ENCODE data around the gene TMEM253. TPM values are rescaled to one million over a fixed set of nuclear protein-coding genes. Genes with fewer than 3 reads are reported as not detected.

The TMEM253 gene
- total RNA-seq, 1 experiment from 2014 or later, result 0.24 TPM

GRCh38 chr14:21107283-21107800 lies 6.5 kb downstream of the TMEM253 start:
- Mint-ChIP-seq H3K4me1 (ENCODE audit: low read depth, unreplicated experiment) (peaks cover 41% of the 10 kb centered on the region), H3K4me3 (ENCODE audit: low read depth, unreplicated experiment) (no peak overlapping the region)

GRCh38 chr14:21108791-21109190 lies 7.9 kb downstream of the TMEM253 start:
- Mint-ChIP-seq H3K36me3 (ENCODE audit: insufficient read depth, unreplicated experiment) (peaks cover 7% of the 10 kb centered on the region), H3K4me1 (ENCODE audit: low read depth, unreplicated experiment) (peaks cover 26% of the 10 kb centered on the region), H3K27ac (ENCODE audit: unreplicated experiment) (no peak overlapping the region), H3K27me3 (ENCODE audit: unreplicated experiment) (no peaks in the 10 kb centered on the region), H3K4me3 (ENCODE audit: low read depth, unreplicated experiment) (no peak overlapping the region), H3K9me3 (ENCODE audit: low read depth, unreplicated experiment) (no peaks in the 10 kb centered on the region)
- no TSS peak for BruUV-seq (replicated peaks)
- no peak for DNase-seq
- CTCF ChIA-PET, result no interaction called here
- no peak for TF ChIP-seq CTCF (IDR thresholded peaks at IDR 0.05; ENCODE audit: unreplicated experiment)
- intact Hi-C loops (cut with micrococcal nuclease; ENCODE audit: unreplicated experiment), result no loop called here

More at GRCh38 chr14:21107283-21107800, 6.5 kb downstream of the TMEM253 start:
- Mint-ChIP-seq H3K27ac (ENCODE audit: unreplicated experiment) (no peak overlapping the region), H3K27me3 (ENCODE audit: unreplicated experiment) (no peaks in the 10 kb centered on the region), H3K9me3 (ENCODE audit: low read depth, unreplicated experiment) (no peaks in the 10 kb centered on the region), H3K36me3 (ENCODE audit: insufficient read depth, unreplicated experiment) (peaks cover 14% of the 10 kb centered on the region)
- intact Hi-C loops (cut with micrococcal nuclease; ENCODE audit: unreplicated experiment), result loop anchor here (1.0 kb wide), 1 partner anchor 39 kb away; no protein-coding TSS in a partner anchor
- no peak for DNase-seq
- TF ChIP-seq CTCF (IDR thresholded peaks at IDR 0.05; ENCODE audit: unreplicated experiment), result no peak
- CTCF ChIA-PET, result interaction anchor here (0.8 to 1.2 kb wide), 2 partner anchors 39 to 93 kb away, joined by 3 to 4 read pairs; no protein-coding TSS in a partner anchor
- no TSS peak for BruUV-seq (replicated peaks)

- H3K36me3 Mint-ChIP-seq (ENCODE audit: insufficient read depth, unreplicated experiment), result no peaks in the 10 kb centered on the region
- DNase-seq, result no peak
- intact Hi-C loops (cut with micrococcal nuclease; ENCODE audit: unreplicated experiment), result no loop called here
- no peak for TF ChIP-seq CTCF (IDR thresholded peaks at IDR 0.05; ENCODE audit: unreplicated experiment)
- no peaks in the 10 kb centered on the region for H3K27me3 Mint-ChIP-seq (ENCODE audit: unreplicated experiment)
- peaks cover 23% of the 10 kb centered on the region for H3K4me1 Mint-ChIP-seq (ENCODE audit: low read depth, unreplicated experiment)
- no peaks in the 10 kb centered on the region for H3K9me3 Mint-ChIP-seq (ENCODE audit: low read depth, unreplicated experiment)
- H3K27ac Mint-ChIP-seq (ENCODE audit: unreplicated experiment), result no peak overlapping the region
- CTCF ChIA-PET, result no interaction called here
- H3K4me3 Mint-ChIP-seq (ENCODE audit: low read depth, unreplicated experiment), result no peak overlapping the region
- BruUV-seq (replicated peaks), result no TSS peak
These were observed 8.7 kb downstream of the TMEM253 start for GRCh38 chr14:21109377-21110138.

DNA sequence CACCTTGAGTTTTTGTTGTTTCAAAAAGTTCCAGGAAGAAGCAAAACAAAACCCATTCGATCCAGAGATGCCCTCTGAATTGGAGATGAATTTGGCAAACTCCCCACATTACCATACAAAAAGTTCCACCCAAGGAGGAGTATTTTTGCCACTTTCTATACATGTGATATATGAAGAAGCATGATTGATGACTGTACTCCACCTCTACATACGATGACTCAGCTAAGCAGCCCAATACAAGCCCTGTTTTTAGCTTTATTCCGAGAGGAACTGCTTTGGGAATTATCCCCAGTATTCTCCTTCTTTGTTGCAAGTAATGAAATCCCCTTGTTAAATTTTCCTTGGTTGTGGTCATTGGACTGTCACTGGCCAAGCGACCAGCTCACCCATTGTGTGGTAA lies 11.4 kb downstream of the TMEM253 start:
- no TSS peak for BruUV-seq (replicated peaks)
- DNase-seq, result no peak
- H3K27me3 Mint-ChIP-seq (ENCODE audit: unreplicated experiment), result no peaks in the 10 kb centered on the region
- no peak for TF ChIP-seq CTCF (IDR thresholded peaks at IDR 0.05; ENCODE audit: unreplicated experiment)
- H3K9me3 Mint-ChIP-seq (ENCODE audit: low read depth, unreplicated experiment), result no peaks in the 10 kb centered on the region
- CTCF ChIA-PET, result no interaction called here
- no peaks in the 10 kb centered on the region for H3K36me3 Mint-ChIP-seq (ENCODE audit: insufficient read depth, unreplicated experiment)
- H3K27ac Mint-ChIP-seq (ENCODE audit: unreplicated experiment), result no peak overlapping the region
- peaks cover 9% of the 10 kb centered on the region for H3K4me1 Mint-ChIP-seq (ENCODE audit: low read depth, unreplicated experiment)
- intact Hi-C loops (cut with micrococcal nuclease; ENCODE audit: unreplicated experiment), result no loop called here
- H3K4me3 Mint-ChIP-seq (ENCODE audit: low read depth, unreplicated experiment), result no peak overlapping the region

All from Calu3 (cell line).